SK-N-SH treated with all-trans-retinoic acid at 6 μM for 48 hours (cell line): ENCODE results near the gene CDK6.

Source experiments
- ATAC-seq: fragments of 200-7000 bp; cut with Tn5 transposase; 3 replicates; pipeline ENCODE4 v1.9.1; 2020; ENCODE audit warnings: mild to moderate bottlenecking, moderate library complexity
- ARNTL ChIP-seq: fragments of 450-650 bp; formaldehyde crosslinking; IDR thresholded peaks from 2 replicates; pipeline ENCODE4 v1.5.0; 2020; ENCODE audit warnings: low read depth, mild to moderate bottlenecking, moderate library complexity, borderline replicate concordance
- BACH2 ChIP-seq: fragments of 250-450 bp; sonication (Bioruptor Pico); IDR thresholded peaks from 2 replicates; pipeline ENCODE4 v1.9.0; 2021; ENCODE audit warnings: mild to moderate bottlenecking, borderline replicate concordance
- CREB5 ChIP-seq: fragments of 250-450 bp; sonication (Bioruptor Pico); IDR thresholded peaks from 2 replicates; pipeline ENCODE4 v1.5.1; 2020; ENCODE audit warnings: low read depth, mild to moderate bottlenecking, moderate library complexity
- CSDC2 ChIP-seq: fragments of 250-450 bp; sonication (Bioruptor Pico); IDR thresholded peaks from 2 replicates; pipeline ENCODE4 v1.5.0; 2020; ENCODE audit warnings: mild to moderate bottlenecking, moderate library complexity
- CSRNP3 ChIP-seq: fragments of 250-450 bp; sonication (Bioruptor Pico); IDR thresholded peaks from 2 replicates; pipeline ENCODE4 v1.5.1; 2021; ENCODE audit warnings: mild to moderate bottlenecking, moderate library complexity
- ESRRG ChIP-seq: fragments of 250-450 bp; sonication (Bioruptor Pico); IDR thresholded peaks from 2 replicates; pipeline ENCODE4 v1.6.1; 2021; ENCODE audit warnings: mild to moderate bottlenecking
- GLIS3 ChIP-seq: fragments of 250-450 bp; sonication (Bioruptor Pico); IDR thresholded peaks from 2 replicates; pipeline ENCODE4 v1.5.0; 2020; ENCODE audit warnings: mild to moderate bottlenecking, moderate library complexity
- ISL1 ChIP-seq: fragments of 250-450 bp; sonication (Bioruptor Pico); IDR thresholded peaks from 2 replicates; pipeline ENCODE4 v2.1.2; 2022; ENCODE audit warnings: mild to moderate bottlenecking, moderate library complexity
- OSR1 ChIP-seq: fragments of 250-450 bp; sonication (Bioruptor Pico); IDR thresholded peaks from 2 replicates; pipeline ENCODE4 v1.8.0; 2022; ENCODE audit warnings: moderate library complexity, mild to moderate bottlenecking, inconsistent platforms
- PATZ1 ChIP-seq: fragments of 250-450 bp; sonication (Bioruptor Pico); IDR thresholded peaks from 2 replicates; pipeline ENCODE4 v1.8.0; 2020; ENCODE audit warnings: mild to moderate bottlenecking, moderate library complexity, borderline replicate concordance
- POU6F1 ChIP-seq: fragments of 250-450 bp; sonication (Bioruptor Pico); IDR thresholded peaks from 2 replicates; pipeline ENCODE4 v1.8.0; 2021; ENCODE audit warnings: low read depth, mild to moderate bottlenecking, moderate library complexity, borderline replicate concordance
- PPARA ChIP-seq: fragments of 250-450 bp; sonication (Bioruptor Pico); IDR thresholded peaks from 2 replicates; pipeline ENCODE4 v1.5.0; 2020; ENCODE audit warnings: mild to moderate bottlenecking, borderline replicate concordance
- RARB ChIP-seq: fragments of 250-450 bp; sonication (Bioruptor Pico); IDR thresholded peaks from 2 replicates; pipeline ENCODE4 v1.8.0; 2021; ENCODE audit warnings: mild to moderate bottlenecking, moderate library complexity
- SNAI2 ChIP-seq: fragments of 250-450 bp; sonication (Bioruptor Pico); IDR thresholded peaks from 2 replicates; pipeline ENCODE4 v1.5.0; 2020; ENCODE audit warnings: mild to moderate bottlenecking, moderate library complexity
- TCF4 ChIP-seq: fragments of 250-450 bp; sonication (Bioruptor Pico); IDR thresholded peaks from 2 replicates; pipeline ENCODE4 v1.8.0; 2021; ENCODE audit warnings: mild to moderate bottlenecking, moderate library complexity, borderline replicate concordance
- TOX ChIP-seq: fragments of 250-450 bp; sonication (Bioruptor Pico); IDR thresholded peaks from 2 replicates; pipeline ENCODE4 v1.8.0; 2021; ENCODE audit warnings: mild to moderate bottlenecking, moderate library complexity, borderline replicate concordance
- TSHZ2 ChIP-seq: fragments of 250-450 bp; sonication (Bioruptor Pico); IDR thresholded peaks from 2 replicates; pipeline ENCODE4 v1.5.0; 2020; ENCODE audit warnings: mild to moderate bottlenecking, moderate library complexity
- ZC3H10 ChIP-seq: fragments of 250-450 bp; sonication (Bioruptor Pico); IDR thresholded peaks from 2 replicates; pipeline ENCODE4 v1.5.1; 2021; ENCODE audit warnings: mild to moderate bottlenecking, moderate library complexity
- ZFP3 ChIP-seq: fragments of 250-450 bp; sonication (Bioruptor Pico); IDR thresholded peaks from 2 replicates; pipeline ENCODE4 v1.5.0; 2020; ENCODE audit warnings: mild to moderate bottlenecking, moderate library complexity
- ZFP30 ChIP-seq: fragments of 450-650 bp; formaldehyde crosslinking; IDR thresholded peaks from 2 replicates; pipeline ENCODE4 v1.5.0; 2022; ENCODE audit warnings: mild to moderate bottlenecking, moderate library complexity
- ZNF565 ChIP-seq: fragments of 450-650 bp; formaldehyde crosslinking; conservative IDR thresholded peaks from 2 replicates; pipeline ENCODE4 v1.5.0; 2020; ENCODE audit warnings: low read depth, mild to moderate bottlenecking, moderate library complexity
- ZNF70 ChIP-seq: fragments of 450-650 bp; formaldehyde crosslinking; IDR thresholded peaks from 2 replicates; pipeline ENCODE4 v1.5.0; 2020; ENCODE audit warnings: mild to moderate bottlenecking, moderate library complexity
- ZNF8 ChIP-seq: fragments of 450-650 bp; formaldehyde crosslinking; IDR thresholded peaks from 2 replicates; pipeline ENCODE4 v1.5.0; 2020; ENCODE audit warnings: mild to moderate bottlenecking, moderate library complexity

CDK6 gene

GRCh38 chr7:92769394-92769699 is 67.0 kb downstream of the CDK6 start:
- peak; percentile 2; the same call in 1 of the 3 replicates for ATAC-seq
- no peak for TF ChIP-seq ISL1 (CRISPR knock-in tag)
- TF ChIP-seq GLIS3 (CRISPR knock-in tag) = no peak
- no peak for TF ChIP-seq ZNF8
- no peak for TF ChIP-seq ESRRG
- no peak for TF ChIP-seq ZFP3 (CRISPR knock-in tag)
- no peak for TF ChIP-seq CREB5 (CRISPR knock-in tag)
- TF ChIP-seq CSDC2 (CRISPR knock-in tag) = no peak
- no peak for TF ChIP-seq ZC3H10
- TF ChIP-seq SNAI2 (CRISPR knock-in tag) = no peak
- TF ChIP-seq POU6F1 = no peak
- no peak for TF ChIP-seq OSR1 (CRISPR knock-in tag)
- no peak for TF ChIP-seq BACH2 (CRISPR knock-in tag)
- TF ChIP-seq PPARA (CRISPR knock-in tag) = no peak
- TF ChIP-seq RARB = no peak
- no peak for TF ChIP-seq CSRNP3 (CRISPR knock-in tag)
- TF ChIP-seq, all 23 proteins: peak for 0

GRCh38 chr7:92768501-92769393 is 67.6 kb downstream of the CDK6 start:
- no peak for TF ChIP-seq BACH2 (CRISPR knock-in tag)
- TF ChIP-seq GLIS3 (CRISPR knock-in tag) = peak; percentile 94
- peak; percentile 100 for TF ChIP-seq TCF4
- peak; percentile 93 for TF ChIP-seq POU6F1
- TF ChIP-seq PATZ1 (CRISPR knock-in tag) = peak; percentile 95
- no peak; the same call in 1 of the 2 replicates for TF ChIP-seq PPARA (CRISPR knock-in tag)
- peak; percentile 98 for TF ChIP-seq ZC3H10
- no peak for TF ChIP-seq ZNF565 (CRISPR knock-in tag)
- TF ChIP-seq SNAI2 (CRISPR knock-in tag) = peak; percentile 100
- peak; percentile 97 for TF ChIP-seq CSRNP3 (CRISPR knock-in tag)
- peak; percentile 56 for TF ChIP-seq ZNF8
- TF ChIP-seq OSR1 (CRISPR knock-in tag) = no peak
- 0 out of 2 replicates have a peak, but pooled peaks have one; percentile 20 for TF ChIP-seq ZFP30 (CRISPR knock-in tag)
- peak; percentile 78 for TF ChIP-seq ZFP3 (CRISPR knock-in tag)
- TF ChIP-seq ISL1 (CRISPR knock-in tag) = peak; percentile 98
- peak; percentile 100 for TF ChIP-seq TSHZ2 (CRISPR knock-in tag)
- peak; percentile 97 for TF ChIP-seq ESRRG
- no peak for TF ChIP-seq ZNF70 (CRISPR knock-in tag)
- TF ChIP-seq CREB5 (CRISPR knock-in tag) = peak; percentile 98
- TF ChIP-seq ARNTL (CRISPR knock-in tag) = peak; percentile 72; the same call in 1 of the 2 replicates
- TF ChIP-seq CSDC2 (CRISPR knock-in tag) = peak; percentile 87
- peak; percentile 78; the same call in 1 of the 2 replicates for TF ChIP-seq RARB
- TF ChIP-seq TOX = peak; percentile 95
- ATAC-seq = peak; percentile 67
